Fibroblast of skin of left quadriceps (primary cell): ENCODE data around the gene UBE2E2.

Experiments used
- DNase-seq, 2 experiments: peaks; one replicate each; pipeline ENCODE4 v3.0.0-alpha.2; 2013; ENCODE audit warnings: low read depth in 2 of 2

The UBE2E2 gene

DNA sequence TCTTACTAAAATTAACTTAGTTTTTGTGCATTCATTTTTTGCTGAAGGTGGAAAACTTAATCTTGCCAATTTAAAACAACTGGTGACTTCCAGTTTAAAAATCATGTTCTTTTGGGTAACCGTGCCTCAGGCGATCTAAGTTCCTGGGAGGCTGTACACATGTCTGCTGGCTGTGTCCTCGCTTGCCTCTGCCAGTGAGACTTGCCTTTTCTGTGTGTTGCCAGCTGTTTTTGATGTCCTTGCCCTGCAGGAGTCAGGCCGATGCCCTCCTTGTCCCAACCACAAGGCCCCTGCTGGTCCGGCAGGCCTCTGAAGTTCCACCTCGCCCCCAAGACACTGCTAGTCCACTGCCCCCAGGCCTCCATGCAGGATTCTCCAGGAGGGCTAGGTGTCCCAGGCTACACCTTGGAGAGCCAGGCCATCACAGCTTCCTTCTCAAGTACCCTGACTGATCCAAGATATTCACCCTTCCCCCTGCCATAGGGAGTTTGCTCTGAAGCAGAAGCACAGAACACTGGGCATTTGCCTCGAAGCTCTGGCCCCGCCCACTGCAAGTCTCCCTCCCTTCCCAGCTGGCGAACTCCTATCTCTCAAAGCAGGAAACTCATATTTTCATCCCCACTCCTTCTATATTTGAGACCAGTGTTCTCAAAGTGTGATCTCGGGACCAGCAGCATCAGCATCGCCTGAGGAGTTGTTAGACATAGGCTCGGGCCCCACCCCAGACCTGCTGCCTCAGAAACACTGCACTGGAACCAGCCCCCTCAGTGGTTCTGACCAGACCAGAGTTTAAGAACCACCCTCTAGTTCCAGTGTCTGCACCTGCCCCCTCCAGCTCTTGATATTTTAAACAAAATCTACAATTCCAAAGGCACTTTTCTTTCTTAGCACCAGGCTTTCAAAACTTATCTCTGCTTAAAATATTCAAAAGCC lies 416.8 kb downstream of the UBE2E2 start:
- no peak for DNase-seq

DNA sequence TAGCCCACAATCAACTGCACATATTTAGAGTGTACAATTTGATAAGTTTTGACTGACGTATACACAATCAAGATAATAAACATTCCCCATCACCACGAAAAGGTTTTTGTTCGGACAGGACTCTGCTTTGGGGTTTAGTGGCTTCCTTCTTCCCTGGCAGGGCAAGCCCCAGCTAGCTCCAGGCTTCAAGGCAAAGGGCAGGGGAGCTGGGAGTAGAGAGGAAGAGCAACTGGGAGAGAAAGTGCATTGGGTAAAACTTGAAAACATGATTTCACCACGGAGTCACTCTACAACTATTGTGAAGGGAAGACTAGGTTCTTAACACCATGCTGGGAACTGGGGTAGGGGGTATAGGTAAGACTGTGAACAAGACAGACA lies 417.5 kb downstream of the UBE2E2 start:
- DNase-seq = no peak

GRCh38 chr3:23623844-23624243 lies 420.7 kb downstream of the UBE2E2 start:
- DNase-seq = no peak

DNA sequence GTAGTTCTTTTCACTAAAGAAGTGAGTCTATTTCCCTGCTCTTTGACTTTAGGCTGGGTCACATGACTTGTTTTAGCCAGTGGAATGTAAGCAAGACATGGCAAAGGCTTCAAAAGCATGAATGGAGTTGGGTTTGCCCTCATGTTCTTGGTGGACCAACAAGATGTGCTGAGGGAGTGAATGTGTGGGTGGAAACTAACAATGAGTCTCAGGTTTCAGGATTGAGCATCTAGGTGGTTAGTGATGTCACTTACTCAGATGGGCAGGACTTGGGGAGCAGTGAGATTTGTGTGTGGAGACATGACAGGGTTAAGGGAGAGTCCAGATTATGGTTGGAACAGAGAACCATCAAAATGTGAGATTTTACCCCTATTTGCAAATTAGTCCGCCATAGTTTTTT lies 421.2 kb downstream of the UBE2E2 start:
- DNase-seq = no peak

GRCh38 chr3:23626442-23626841 lies 423.3 kb downstream of the UBE2E2 start:
- no peak for DNase-seq

GRCh38 chr3:23629181-23629894 lies 426.2 kb downstream of the UBE2E2 start:
- no peak for DNase-seq

DNA sequence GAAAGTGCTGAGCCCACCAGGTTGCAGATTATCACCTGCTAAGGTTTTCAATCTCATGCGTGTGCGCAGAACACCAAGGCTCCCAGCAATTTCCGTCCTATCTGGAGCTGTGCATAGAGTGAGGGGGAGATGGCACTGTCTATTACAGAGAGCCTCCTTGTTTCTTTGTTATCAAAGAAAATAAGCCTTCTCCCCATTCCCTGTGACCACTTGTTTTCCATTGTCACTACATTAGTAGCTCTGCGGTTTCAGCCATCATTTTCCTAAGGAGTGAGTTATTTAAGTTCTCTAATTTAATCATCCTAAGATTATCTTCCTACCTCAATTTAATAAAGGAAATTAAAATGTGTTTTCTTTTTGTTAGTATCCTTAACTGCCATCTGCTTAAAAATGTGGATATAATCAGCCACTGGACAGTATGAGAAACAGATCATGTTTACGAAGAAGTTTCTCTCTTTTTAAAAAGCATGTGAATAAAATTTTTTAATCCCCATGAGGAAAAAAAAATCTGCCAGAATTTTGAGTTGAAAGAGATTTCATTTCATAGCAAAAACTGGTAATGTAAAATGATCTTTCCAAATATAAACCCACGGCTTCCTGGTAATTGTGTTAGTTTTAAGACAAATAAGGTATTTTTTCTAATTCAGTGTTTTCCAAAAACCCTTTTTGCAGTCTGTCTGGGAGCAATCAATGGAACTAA lies 430.3 kb downstream of the UBE2E2 start:
- DNase-seq = no peak

- no peak for DNase-seq
Measured at GRCh38 chr3:23637339-23637738, 434.2 kb downstream of the UBE2E2 start.

GRCh38 chr3:23640471-23641146 lies 437.5 kb downstream of the UBE2E2 start:
- DNase-seq = no peak
